PFSK-1 (cell line): ENCODE results near the gene PXK.

ENCODE experiments used
- POLR2AphosphoS5 ChIP-seq: IDR thresholded peaks from 2 replicates; pipeline ENCODE4 v1.6.1; 2012; ENCODE audit warnings: low read depth, mild to moderate bottlenecking, control low read depth, low read length, moderate library complexity
- TF ChIP-seq, protein P1 (sequence below), 2 experiments: IDR thresholded peaks; 2 replicates each; pipeline versions ENCODE4 v1.6.1 to v1.8.0; 2011 to 2012; ENCODE audit warnings: low read depth in 2 of 2, low read length in 2 of 2, control low read depth in 1 of 2, inconsistent platforms in 1 of 2, mild to moderate bottlenecking in 1 of 2, moderate library complexity in 1 of 2; ENCODE audit not compliant: insufficient read depth in 1 of 2

DNA sequence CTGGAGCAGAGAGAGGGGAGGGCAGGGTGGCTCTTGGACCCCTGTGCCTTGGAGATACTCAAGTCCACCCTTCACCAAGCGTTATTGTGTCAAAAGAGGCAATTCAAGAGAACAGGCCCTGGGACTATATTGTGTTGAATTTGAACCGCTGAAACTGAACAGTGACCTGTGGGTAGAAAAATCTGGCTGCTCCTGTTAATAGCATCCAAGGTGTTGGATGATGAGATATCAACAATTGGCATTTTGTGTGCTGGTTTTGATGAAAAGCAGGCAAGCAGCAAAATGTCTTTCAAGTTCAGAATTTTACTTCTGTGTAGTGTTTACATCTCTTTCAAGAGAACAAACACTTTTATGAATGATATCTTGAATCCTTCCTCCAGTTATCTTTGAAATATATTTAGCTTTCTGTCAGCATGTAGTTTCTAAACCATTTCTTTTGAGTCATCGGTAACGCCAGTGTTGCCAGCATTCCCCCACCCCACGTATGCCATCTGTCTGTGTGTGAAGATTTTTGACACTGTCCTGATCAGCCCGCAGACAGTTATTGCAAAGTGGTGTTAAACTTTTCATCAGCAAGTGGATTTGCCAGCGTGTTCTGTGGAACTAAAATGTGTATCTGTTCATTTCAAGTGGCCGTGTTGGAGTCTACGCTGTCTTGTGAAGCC lies 66.1 kb downstream of the PXK start:
- TF ChIP-seq, protein P1, sequence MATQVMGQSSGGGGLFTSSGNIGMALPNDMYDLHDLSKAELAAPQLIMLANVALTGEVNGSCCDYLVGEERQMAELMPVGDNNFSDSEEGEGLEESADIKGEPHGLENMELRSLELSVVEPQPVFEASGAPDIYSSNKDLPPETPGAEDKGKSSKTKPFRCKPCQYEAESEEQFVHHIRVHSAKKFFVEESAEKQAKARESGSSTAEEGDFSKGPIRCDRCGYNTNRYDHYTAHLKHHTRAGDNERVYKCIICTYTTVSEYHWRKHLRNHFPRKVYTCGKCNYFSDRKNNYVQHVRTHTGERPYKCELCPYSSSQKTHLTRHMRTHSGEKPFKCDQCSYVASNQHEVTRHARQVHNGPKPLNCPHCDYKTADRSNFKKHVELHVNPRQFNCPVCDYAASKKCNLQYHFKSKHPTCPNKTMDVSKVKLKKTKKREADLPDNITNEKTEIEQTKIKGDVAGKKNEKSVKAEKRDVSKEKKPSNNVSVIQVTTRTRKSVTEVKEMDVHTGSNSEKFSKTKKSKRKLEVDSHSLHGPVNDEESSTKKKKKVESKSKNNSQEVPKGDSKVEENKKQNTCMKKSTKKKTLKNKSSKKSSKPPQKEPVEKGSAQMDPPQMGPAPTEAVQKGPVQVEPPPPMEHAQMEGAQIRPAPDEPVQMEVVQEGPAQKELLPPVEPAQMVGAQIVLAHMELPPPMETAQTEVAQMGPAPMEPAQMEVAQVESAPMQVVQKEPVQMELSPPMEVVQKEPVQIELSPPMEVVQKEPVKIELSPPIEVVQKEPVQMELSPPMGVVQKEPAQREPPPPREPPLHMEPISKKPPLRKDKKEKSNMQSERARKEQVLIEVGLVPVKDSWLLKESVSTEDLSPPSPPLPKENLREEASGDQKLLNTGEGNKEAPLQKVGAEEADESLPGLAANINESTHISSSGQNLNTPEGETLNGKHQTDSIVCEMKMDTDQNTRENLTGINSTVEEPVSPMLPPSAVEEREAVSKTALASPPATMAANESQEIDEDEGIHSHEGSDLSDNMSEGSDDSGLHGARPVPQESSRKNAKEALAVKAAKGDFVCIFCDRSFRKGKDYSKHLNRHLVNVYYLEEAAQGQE (IDR thresholded peaks at IDR 0.05; ENCODE audit: insufficient read depth in 1 of 2, low read depth in 2 of 2, low read length in 2 of 2) = no peak
- no peak for TF ChIP-seq POLR2AphosphoS5
